Thymus (tissue), 11 donors: ENCODE measurements around the gene RBMS2. TPM values are rescaled to one million over a fixed set of nuclear protein-coding genes. Genes with fewer than 3 reads are reported as not detected.
A peak's percentile ranks its signal among the peaks of the same experiment; 100 is the strongest.
"Not testable (repeated sequence)": the region's sequence is repeated elsewhere in the genome, so short reads cannot be mapped to it uniquely, and the experiment has no call there.

ENCODE experiments used
- DNase-seq, 9 donors: peaks; one replicate each; pipeline ENCODE4 v3.0.0-alpha.2; 2013; ENCODE audit warnings: low spot score in 9 of 9, low read depth in 6 of 9, missing footprints in 1 of 9
- H3K27ac ChIP-seq, 2 donors: one replicate each; pipeline ENCODE4 v1.5.1; 2013; ENCODE audit warnings: control low read depth in 1 of 2, low read depth in 1 of 2, low read length in 1 of 2, mild to moderate bottlenecking in 1 of 2, moderate library complexity in 1 of 2
- H3K27me3 ChIP-seq, 2 donors: one replicate each; pipeline ENCODE4 v1.5.1; 2013; ENCODE audit warnings: low read length in 1 of 2; ENCODE audit not compliant: control insufficient read depth in 2 of 2, insufficient read depth in 1 of 2
- H3K36me3 ChIP-seq, 2 donors: one replicate each; pipeline ENCODE4 v1.5.1; 2013; ENCODE audit warnings: low read length in 1 of 2, mild to moderate bottlenecking in 1 of 2, moderate library complexity in 1 of 2; ENCODE audit not compliant: control insufficient read depth in 2 of 2, insufficient read depth in 2 of 2
- H3K4me1 ChIP-seq, 2 donors: one replicate each; pipeline ENCODE4 v1.5.1; 2013; ENCODE audit warnings: low read length in 2 of 2; ENCODE audit not compliant: control insufficient read depth in 2 of 2, insufficient read depth in 2 of 2
- H3K4me3 ChIP-seq, 2 donors: one replicate each; pipeline ENCODE4 v1.5.1; 2013; ENCODE audit warnings: low read length in 2 of 2, control low read depth in 1 of 2, mild to moderate bottlenecking in 1 of 2
- H3K9me3 ChIP-seq, 2 donors: one replicate each; pipeline ENCODE4 v1.5.1; 2013; ENCODE audit warnings: low read length in 1 of 2, mild to moderate bottlenecking in 1 of 2; ENCODE audit not compliant: control insufficient read depth in 2 of 2, insufficient read depth in 1 of 2
- WGBS: extraction: QIAGEN DNeasy Blood & Tissue Kit; methylation state at CpG from one replicate; pipeline ENCODE4 v1.1.7; 2013; 5-methylcytosine and 5-hydroxymethylcytosine counted together
- polyA plus RNA-seq: library from polyadenylated mRNA; stranded (reverse); fragments of 200-250 nt; gene quantifications from one replicate; pipeline ENCODE4 v1.2.3, GENCODE V29; 2013
- total RNA-seq: library from RNA; stranded (reverse); fragments of 120-200 nt; gene quantifications from one replicate; pipeline ENCODE4 v1.2.4, GENCODE V29; 2013
- donor health status: healthy.

The RBMS2 gene
- total and polyA plus RNA-seq, 2 donors: 3.2 to 4.9 TPM

DNA sequence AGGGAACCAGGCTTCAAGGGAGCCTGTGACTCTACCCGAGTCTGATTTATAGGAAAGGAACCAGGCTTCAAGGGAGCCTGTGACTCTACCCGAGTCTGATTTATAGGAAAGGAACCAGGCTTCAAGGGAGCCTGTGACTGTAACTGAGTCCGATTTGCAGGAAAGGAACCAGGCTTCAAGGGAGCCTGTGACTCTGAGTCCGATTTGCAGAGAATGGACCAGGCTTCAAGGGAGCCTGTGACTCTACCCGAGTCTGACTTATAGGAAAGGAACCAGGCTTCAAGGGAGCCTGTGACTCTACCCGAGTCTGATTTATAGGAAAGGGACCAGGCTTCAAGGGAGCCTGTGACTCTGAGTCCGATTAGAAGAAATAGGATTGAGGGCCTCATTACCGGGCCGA lies 22.2 kb upstream of the RBMS2 start:
- peaks cover 1 to 12% of the 10 kb centered on the region in 2 donors for H3K9me3 ChIP-seq
- H3K4me1 ChIP-seq, H3K27ac ChIP-seq, H3K4me3 ChIP-seq, H3K36me3 ChIP-seq, DNase-seq: not testable (repeated sequence)
- 84% methylated on average over 9 of the region's 9 CpGs for WGBS
- peaks cover 0 to 27% of the 10 kb centered on the region in 2 donors for H3K27me3 ChIP-seq

DNA sequence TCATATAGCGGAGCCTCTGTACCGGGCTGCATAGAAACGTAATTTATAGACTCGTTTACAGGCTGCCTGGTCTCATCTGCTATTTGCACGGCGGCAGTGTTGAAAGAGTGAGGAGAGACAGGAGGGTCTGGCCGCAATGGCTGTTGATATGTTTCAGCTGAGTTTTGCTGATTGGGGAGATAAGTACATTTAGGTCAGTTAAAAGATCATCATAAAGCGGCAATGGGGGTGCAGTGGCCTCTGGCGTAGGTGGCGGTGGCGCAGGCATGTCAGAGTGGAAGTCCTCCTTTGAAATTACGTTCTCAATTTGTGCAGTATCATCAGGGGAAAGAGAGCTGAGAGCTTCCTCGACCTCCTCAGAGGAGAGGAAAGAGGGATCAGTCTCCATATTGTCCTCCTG lies 21.7 kb upstream of the RBMS2 start:
- not testable (repeated sequence) for H3K36me3 ChIP-seq, H3K27ac ChIP-seq, H3K4me3 ChIP-seq, DNase-seq, H3K9me3 ChIP-seq, H3K4me1 ChIP-seq
- 88% methylated on average over 13 of the region's 13 CpGs for WGBS
- peaks cover 0 to 27% of the 10 kb centered on the region in 2 donors for H3K27me3 ChIP-seq

DNA sequence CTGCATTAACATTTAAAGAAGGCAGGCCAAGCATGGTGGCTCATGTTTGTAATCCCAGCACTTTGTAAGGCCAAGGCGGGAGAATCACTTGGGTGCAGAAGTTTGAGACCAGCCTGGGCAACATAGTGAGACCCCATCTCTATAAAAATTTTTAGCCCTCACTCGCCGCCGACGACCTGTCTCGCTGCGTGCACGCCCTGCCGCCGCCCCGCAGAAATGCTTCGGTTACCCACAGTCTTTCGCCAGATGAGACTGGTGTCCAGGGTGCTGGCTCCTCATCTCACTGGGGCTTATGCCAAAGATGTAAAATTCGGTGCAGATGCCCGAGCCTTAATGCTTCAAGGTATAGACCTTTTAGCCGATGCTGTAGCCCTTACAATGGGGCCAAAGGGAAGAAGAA lies 10.8 kb upstream of the RBMS2 start:
- H3K36me3 ChIP-seq: no peaks in the 10 kb centered on the region
- no peak overlapping the region for H3K27ac ChIP-seq
- no peaks in the 10 kb centered on the region for H3K27me3 ChIP-seq
- H3K4me3 ChIP-seq: no peak overlapping the region
- H3K4me1 ChIP-seq: no peaks in the 10 kb centered on the region
- no peaks in the 10 kb centered on the region for H3K9me3 ChIP-seq
- DNase-seq: no peak
- WGBS: 98% methylated on average over 16 of the region's 16 CpGs

DNA sequence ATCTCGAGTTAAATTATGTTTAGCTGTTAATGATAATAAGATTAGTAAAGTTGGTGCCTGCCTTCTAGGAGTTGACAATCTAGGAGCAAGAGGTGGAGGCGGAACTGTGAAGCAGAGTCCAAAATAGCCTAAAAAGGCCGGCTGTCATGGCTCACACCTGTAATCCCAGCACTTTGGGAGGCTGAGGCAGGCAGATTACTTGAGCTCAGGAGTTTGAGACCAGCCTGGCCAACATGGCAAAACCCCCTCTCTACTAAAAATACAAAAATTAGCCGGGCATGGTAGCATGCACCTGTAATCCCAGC lies 7.7 kb upstream of the RBMS2 start:
- 73% methylated on average over 4 of the region's 4 CpGs for WGBS
- H3K4me3 ChIP-seq, H3K27ac ChIP-seq, DNase-seq, H3K36me3 ChIP-seq, H3K27me3 ChIP-seq, H3K9me3 ChIP-seq, H3K4me1 ChIP-seq: not testable (repeated sequence)

DNA sequence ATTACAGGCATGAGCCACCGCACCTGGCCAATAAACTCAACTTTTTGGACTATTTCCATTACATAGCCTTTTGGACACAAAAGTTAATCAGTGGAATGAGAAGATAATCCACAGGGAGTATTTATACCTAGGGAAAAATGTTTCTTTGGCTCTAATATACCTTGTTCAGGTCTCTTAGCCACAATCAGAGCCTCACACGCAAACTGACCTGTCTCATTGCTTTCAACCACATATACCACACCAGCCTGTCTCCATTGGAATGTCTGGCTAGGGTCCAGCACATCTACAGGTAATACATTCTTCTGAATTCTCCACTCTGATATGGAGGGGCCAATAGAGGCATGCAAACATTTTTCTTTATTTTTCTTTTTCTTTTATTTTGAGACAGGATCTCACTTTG lies 3.8 kb upstream of the RBMS2 start:
- WGBS: 96% methylated on average over 2 of the region's 2 CpGs
- Histone ChIP-seq H3K9me3 (no peaks in the 10 kb centered on the region), H3K36me3 (no peaks in the 10 kb centered on the region), H3K27ac (no peak overlapping the region), H3K4me1 (peaks cover 4 to 14% of the 10 kb centered on the region in 2 donors), H3K27me3 (no peaks in the 10 kb centered on the region), H3K4me3 (no peak overlapping the region)
- no peak for DNase-seq

DNA sequence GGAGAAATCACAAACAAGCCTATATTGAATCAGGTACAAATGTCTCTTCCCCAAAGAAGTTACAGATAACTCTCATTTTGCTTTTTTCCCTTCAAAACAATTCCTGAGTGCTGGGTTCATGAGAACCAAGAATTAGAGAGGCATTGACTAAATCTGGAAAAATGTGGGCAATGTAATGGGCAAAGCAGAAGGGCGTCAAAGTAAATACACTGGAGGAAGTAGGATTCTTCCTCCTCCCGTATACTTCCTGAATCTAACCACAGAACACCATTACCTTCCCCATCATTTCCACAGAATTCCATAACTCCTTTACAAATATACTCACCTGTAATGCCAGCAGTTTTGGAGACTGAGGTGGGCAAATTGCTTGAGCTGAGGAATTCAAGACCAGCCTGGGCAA lies 3.0 kb upstream of the RBMS2 start:
- peaks cover 4 to 14% of the 10 kb centered on the region in 2 donors for H3K4me1 ChIP-seq

DNA sequence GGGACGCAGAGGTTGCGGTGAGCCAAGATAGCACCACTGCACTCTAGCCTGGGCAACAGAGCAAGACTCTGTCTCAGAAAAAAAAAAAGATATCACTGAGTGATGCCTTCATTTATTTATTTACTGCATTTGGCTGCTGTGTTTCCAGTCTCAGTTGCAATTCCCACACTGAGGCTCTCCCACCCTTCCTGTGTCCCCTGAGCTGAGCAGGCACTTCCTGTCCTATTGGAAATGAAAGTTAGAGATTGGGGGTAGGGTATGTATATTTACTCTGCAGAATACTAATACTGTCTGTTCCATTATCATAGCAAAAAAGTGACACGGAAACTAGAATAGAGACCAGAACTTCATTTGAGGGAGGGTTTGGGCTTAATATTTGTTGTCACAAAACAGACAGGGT lies 1.6 kb upstream of the RBMS2 start:
- H3K27me3 ChIP-seq: no peaks in the 10 kb centered on the region
- H3K9me3 ChIP-seq: no peaks in the 10 kb centered on the region
- no peak for DNase-seq
- no peak overlapping the region for H3K27ac ChIP-seq
- H3K4me3 ChIP-seq: no peak overlapping the region
- 98% methylated on average over 3 of the region's 3 CpGs for WGBS
- no peaks in the 10 kb centered on the region for H3K36me3 ChIP-seq
- peaks cover 4 to 14% of the 10 kb centered on the region in 2 donors for H3K4me1 ChIP-seq

More for the DNA sequence above, 3.0 kb upstream of the RBMS2 start:
- WGBS: 70% methylated on average over 2 of the region's 2 CpGs
- no peaks in the 10 kb centered on the region for H3K36me3 ChIP-seq
- H3K27ac ChIP-seq: no peak overlapping the region
- DNase-seq: no peak
- H3K4me3 ChIP-seq: no peak overlapping the region
- no peaks in the 10 kb centered on the region for H3K27me3 ChIP-seq
- no peaks in the 10 kb centered on the region for H3K9me3 ChIP-seq

DNA sequence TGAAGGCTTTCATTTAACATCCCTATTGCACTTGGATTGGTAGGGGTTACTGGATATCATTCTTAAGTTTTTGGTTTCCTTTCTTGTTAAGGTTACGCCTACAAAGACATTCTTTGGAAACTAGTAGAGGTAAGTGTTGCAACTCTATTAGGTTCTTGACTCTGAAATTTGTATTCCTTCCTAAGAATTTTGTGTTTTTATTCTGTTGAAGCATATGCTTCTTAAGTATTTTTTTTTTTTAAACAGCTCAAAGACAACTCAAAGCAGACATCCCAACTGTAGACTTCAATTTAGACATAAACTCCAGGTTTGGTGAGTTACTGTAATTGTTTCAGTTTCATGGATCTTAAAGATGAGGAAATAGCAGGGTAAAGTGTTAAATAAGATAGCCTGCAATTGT lies 1.1 kb upstream of the RBMS2 start:
- Histone ChIP-seq H3K4me3 (no peak overlapping the region), H3K4me1 (peaks cover 4 to 14% of the 10 kb centered on the region in 2 donors), H3K36me3 (no peaks in the 10 kb centered on the region), H3K27ac (no peak overlapping the region), H3K27me3 (no peaks in the 10 kb centered on the region), H3K9me3 (no peaks in the 10 kb centered on the region)
- WGBS: 93% methylated on average over 1 of the region's 1 CpG
- DNase-seq: peak in 1 of 9 donors; percentile 7

DNA sequence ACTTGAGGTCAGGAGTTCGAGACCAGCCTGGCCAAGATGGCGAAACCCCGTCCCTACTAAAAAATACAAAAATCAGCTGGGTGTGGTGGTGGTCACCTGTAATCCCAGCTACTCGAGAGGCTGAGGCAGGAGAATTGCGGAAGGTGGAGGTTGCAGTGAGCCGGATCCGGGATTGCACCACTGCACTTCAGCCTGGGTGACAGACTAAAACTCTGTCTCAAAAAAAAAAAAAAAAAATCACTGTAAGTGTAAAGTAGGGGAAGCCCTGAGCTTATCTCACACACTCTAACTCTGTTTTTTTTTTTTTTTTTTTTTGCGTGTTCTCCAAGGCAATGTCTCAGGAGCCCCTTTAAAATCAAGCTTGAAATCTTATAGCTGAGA lies 421 bp upstream of the RBMS2 start:
- no peaks in the 10 kb centered on the region for H3K9me3 ChIP-seq
- WGBS: 74% methylated on average over 8 of the region's 8 CpGs
- H3K4me1 ChIP-seq: peaks cover 4 to 14% of the 10 kb centered on the region in 2 donors
- peak overlapping the region in 1 of 2 donors; percentile 75 for H3K27ac ChIP-seq
- peak overlapping the region; percentile 46 to 56 for H3K4me3 ChIP-seq
- H3K36me3 ChIP-seq: no peaks in the 10 kb centered on the region
- no peak for DNase-seq
- no peaks in the 10 kb centered on the region for H3K27me3 ChIP-seq
